Jurkat, Clone E6-1 (cell line): ENCODE results near the gene BAHCC1.

Source experiments
- DNase-seq: peaks from one replicate; pipeline ENCODE4 v3.0.0-alpha.2; 2011; ENCODE audit warnings: low read depth, low spot score
- H3K4me3 ChIP-seq: 2 replicates; pipeline ENCODE4 v1.5.1; 2011; ENCODE audit warnings: mild to moderate bottlenecking, low read length, control low read depth, moderate library complexity

Gene BAHCC1

DNA sequence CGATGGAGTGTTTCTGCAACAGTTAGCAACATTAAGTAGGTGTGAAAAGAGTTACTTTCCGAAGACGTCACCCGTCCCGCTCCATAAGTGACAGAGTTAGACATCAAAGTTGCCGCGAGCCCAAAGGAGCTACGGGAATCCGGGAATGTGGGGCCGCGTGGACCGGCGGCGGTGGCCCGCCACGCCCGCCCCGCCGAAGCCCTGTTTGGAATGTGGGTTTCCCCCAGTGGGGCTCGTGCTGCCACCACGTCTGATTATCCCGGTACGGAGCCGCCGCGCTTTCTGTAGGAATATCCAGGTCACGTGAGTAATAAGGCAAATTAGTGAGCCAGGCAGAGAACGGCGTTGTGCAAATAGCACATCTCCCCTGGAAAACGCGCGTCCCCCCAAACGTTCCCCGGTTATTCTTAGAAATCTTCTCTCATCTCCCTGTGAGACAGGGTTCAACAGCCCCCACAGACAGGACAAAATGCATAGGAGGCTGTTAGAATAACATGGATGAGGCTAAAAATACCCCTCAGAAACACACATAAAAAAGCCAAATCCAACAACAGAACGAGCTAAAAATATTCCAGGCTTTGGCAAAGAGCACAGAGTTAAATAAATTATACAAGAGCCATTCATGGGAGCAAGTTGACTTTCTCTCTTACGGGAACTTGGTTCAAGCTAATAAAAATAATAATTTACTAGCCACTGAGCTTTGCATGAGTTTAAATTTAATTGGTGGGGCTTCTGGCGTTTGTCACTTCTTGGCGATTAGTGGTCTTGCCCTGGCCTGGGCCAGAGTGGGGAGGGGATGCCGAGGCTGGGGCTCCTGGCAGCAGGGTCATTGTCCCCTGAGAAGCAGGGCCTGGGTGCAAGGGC, 8.6 kb downstream of the BAHCC1 start:
- no peak for DNase-seq
- no peak overlapping the region for H3K4me3 ChIP-seq

DNA sequence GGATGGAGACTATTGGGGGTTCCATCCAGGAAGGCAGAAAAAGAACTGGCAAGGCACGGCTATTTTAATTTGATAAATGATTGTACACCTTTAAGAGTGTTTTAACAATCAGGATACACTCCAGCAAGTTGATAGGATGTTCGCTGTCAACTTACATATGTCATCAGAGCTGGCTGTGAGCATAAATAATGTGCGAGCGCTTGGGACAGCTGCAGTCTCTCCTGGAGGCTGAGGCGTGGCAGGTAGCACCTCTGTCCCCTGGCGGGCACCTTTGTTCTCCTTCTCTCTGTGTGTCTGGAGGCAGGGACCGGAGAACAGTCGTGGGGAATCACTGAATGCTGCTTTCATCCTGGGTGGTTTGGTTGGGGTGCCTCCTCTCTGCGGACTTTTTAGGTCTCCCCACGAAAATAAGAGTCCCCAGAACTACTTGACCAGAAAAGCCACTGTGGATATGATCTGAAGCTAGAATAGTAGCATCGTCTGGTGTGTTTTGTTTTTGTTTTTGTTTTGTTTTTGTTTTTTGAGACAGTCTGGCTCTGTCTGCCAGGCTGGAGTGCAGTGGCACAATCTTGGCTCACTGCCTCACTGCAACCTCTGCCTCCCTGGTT, 9.4 kb downstream of the BAHCC1 start:
- no peak overlapping the region for H3K4me3 ChIP-seq
- DNase-seq: no peak

DNA sequence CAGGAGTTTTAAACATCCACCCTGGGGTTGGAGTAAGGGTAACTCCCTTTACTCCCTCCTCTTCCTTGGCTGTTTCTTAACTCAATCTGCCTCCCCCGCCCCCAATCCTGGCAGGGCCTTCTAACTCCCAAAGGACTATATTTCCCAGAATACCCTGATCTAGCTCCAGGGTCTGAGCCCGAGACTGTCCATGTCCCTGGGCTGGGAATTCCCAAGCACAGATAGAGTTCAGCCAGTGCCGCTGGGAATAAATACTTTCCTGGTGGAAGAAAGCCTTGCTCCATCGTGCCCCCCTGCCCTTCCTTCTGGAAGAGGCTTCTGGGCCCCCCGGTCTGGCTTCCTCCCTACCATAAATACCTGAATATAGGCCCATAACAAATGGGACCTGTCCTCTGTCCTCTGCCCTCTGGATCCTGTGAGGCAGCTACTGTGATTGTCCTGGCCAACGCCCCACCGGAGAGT, 10.2 kb downstream of the BAHCC1 start:
- DNase-seq: no peak
- no peak overlapping the region for H3K4me3 ChIP-seq

DNA sequence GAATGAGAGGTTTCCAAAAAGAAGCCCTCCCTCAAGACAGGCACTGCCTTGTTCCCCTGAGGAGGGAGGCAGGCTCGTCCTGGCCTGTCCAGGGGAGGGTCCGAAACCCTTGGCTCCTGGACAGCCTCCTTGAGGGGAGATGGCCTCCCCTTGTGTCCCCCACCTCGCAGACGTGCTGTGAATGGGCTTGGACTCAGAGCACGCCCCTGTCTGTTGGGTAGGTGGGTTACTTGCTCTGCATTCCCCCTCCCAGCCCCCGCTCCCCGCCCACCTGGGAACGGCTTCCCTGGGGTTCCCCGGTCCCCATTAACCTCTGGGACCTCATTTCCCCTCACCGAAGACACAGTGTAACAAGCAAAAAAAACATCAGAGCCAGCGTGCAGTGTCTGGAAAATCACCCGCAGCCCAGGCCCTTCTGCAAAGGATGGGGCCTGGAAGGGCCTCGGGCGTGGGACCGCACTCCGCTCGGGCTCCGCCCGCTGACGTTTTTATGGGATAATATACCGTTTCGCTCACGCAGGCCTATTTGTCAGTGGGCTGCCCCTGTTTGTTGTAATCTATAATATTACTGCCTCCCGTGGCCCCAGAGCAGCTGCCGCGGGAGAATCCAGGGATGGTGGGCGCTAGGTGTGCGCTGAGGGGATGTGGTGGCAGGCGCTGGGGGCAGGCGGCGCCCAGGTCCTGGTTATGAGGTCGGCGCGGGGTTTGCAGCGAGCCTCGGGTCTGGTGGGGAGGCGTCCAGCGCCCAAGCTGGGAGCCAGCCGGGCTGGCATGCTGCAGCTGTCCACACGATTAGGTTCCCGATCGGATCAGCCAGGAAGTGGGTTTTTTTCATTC, 11.1 kb downstream of the BAHCC1 start:
- H3K4me3 ChIP-seq: no peak overlapping the region
- no peak for DNase-seq

DNA sequence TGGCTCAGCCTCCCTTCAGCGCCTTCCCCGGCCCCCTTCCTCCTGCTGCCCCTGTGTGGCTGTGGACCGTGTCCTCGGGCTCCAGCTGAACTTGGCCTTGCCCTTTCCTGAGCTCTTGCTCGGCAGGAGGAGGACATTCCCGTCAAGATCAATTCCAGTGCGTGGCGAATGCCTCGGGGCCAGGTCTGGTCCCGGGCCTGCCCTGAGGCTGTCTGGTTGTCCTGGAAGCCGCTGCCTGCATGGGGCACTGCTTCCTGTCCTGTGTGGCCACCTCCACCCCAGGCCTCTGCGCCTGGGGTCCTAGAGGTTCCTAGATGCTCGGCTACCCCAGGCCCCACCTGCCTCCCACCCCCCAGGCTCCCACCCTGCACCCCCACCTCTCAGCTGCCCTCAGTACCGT, 12.8 kb downstream of the BAHCC1 start:
- no peak for DNase-seq
- H3K4me3 ChIP-seq: no peak overlapping the region

DNA sequence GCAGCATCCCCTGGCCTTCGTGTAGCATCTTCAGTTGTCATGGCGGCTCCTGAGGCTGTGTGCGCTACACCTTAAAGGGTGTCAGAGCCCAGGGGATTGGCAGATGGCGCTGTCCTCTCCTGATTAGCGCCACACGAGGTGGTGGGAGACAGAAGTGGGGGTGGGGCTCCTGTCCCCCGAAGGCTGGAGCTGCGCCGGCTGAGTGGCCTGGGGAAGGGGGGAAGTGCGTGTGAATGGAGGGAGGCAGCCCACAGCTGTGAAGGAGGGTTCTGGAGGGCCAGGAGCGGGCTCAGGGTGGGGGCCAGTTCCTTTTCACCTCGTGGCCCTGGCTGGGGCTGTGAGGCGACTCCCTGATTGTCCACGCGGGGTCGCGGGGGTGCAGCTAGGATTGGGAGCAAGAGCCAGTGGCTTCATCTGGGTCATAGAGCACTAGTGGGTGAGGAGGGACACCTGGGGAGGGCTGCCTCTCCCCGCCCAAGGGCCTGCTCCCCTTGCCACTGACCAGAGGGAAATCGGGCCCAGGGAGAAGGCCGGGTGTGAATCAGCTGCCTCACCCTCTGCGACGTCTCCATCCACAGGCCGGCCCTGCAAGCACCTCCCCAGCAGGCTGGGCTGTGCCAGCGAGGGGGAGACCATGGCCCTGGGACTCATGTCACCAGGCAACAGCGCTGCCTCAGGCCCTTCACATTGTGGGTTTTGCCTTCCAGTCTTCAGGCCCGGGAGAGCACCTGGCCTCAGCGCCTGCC, 14.1 kb downstream of the BAHCC1 start:
- no peak overlapping the region for H3K4me3 ChIP-seq
- no peak for DNase-seq

DNA sequence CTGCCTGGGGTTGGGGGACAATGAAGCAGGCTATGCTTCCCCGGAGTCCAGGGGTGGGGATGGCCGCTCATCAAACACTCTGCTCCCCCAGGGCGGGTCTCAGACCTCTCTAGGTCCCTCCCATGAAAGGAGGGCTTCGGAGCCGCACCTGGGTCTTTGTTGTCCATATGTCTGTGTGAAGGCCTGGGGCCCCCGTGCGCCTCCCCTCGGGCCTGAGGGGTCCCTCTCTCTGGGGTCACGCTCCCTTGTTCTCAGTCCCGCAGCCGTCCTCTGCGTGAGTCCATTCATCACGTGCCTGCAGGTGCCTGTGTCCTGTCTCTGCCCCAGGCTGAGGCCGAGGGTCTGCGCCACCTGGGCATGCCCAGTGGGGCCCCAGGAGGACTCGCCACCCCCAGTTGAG, 15.6 kb downstream of the BAHCC1 start:
- DNase-seq: no peak
- no peak overlapping the region for H3K4me3 ChIP-seq

DNA sequence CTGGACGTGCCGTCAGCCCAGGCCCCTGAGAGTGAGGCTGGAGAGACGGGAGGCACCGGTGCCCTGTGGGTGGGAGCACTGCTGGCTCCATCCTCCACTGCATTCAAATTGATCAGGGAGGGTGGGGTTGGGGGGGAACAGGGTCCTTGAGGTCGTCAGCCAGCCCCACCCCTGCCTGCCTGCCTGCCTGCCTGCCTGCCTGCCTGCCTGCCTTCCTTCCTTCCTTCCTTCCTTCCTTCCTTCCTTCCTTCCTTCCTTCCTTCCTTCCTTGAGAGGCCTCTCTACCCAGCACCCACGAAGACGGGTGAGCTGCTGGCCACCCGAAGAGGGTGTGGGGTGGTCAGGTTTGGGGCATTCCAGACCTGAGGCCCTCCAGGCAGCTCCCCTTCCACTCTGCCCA, 16.0 kb downstream of the BAHCC1 start:
- DNase-seq: no peak
- no peak overlapping the region for H3K4me3 ChIP-seq

DNA sequence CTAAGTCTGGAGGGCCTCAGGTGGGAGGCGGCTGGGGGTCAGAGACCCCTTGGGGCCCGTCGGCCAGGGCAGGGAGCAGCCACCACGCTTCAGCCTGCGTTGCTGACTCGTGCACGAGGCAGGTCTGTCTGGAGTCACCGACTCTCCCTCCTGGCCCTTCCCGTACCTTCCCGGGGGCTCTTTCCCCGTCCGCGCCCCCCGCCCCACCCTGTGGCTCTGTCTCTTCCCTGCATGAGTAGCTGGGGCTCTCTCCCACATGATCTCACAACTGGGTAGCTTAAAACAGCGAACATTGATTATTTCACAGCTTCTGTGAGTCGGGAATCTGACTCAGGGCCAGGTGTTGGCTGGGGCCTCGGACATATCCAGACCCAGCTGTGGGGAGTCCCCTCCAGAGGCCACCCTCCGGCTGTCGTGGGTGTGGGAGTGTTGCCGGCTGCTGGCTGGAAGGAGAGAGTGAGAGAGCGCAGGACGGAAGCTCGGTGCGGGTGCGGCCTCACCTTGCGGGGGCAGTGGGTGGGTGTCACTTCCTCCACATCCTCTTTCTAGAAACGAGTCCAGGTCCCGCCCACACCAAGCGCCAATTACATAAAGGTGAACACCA, 17.3 kb downstream of the BAHCC1 start:
- no peak for DNase-seq
- H3K4me3 ChIP-seq: no peak overlapping the region

DNA sequence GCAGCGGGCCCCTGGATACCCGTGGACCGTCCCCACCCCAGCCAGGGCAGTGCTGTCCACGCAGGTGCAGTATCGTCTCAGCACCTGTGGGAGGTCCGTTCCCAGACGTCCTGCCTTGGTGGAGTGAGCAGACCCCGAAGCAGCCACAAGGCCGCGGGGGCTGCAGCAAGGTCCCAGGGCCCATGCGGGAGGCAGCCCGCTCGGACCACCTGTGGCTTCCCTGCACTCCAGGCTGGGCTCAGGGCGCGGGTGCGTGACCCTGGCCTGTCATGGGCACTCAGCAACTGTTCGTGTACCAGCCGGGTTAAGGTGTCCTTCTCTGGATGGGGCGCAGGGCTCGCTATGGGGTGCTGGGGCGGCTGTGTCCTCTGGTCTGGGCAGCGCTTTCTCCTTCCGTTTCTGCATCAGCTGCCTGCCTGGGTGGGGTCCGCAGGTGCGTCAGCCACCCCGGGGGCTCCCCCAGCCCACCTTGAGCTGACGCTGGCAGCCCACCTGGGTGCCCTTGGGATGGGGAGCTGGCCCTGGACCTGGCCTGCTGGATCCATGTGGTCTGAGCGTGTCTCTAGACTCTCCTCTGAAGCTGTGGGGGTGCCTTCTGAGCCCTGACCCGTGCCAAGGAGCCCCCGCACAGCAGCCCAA, 18.4 kb downstream of the BAHCC1 start:
- DNase-seq: no peak

DNA sequence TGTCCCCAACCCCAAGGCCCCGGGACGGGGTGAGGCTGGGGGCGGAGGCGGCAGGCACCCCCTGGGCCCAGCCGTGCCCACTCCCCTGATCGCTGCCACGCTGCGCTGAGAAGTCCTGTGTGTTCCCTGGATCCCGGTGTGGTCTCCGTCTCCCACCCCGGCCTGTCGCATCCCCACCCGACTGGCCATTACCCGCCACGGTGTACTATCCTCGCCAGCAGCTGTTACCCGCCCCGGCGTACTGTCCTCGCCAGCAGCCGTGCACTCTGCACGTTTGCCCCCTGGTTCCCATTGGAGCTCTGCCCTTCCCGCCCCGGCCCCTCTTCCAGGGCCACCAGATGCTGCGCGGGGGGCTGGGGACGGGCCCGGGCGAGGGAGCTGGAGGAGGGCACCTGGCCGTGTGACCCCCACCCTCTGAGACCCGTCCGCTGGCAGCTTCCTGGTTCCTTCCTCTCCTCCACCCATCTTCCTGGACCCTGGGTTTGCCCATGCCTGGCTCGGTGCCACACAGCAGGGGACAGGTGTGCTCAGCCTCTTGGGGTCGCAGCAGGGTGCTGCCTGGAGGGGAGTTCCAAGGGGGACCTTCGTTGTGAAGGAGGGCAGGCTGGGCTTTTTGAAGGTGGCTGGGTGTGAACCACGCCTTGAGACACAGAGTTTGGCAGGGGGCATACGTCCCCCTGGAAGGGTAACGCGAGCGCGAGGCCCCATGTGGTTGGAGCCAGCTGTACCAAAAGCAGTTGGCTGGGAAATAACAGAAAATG, 19.7 kb downstream of the BAHCC1 start:
- no peak for DNase-seq
- no peak overlapping the region for H3K4me3 ChIP-seq

More for the DNA sequence above, 18.4 kb downstream of the BAHCC1 start:
- no peak overlapping the region for H3K4me3 ChIP-seq

DNA sequence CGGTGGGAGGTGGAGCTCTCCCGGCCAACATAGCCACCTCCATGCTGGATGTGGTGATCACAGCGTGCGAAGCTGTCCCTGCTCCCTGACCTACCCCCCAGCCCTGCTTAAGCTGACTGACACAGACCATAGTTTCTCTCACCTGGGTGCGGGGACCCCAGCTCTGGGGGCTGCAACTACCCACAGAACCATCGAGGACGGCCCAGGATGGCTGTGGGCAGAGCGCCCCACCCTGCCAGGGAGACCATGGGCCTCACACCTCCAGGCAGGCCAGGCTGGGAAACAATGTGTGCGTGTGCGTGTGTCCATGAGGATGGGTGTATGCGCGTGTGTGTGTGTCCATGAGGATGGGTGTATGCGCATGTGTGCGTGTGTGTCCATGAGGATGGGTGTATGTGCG, 20.4 kb downstream of the BAHCC1 start:
- H3K4me3 ChIP-seq: no peak overlapping the region
- no peak for DNase-seq

DNA sequence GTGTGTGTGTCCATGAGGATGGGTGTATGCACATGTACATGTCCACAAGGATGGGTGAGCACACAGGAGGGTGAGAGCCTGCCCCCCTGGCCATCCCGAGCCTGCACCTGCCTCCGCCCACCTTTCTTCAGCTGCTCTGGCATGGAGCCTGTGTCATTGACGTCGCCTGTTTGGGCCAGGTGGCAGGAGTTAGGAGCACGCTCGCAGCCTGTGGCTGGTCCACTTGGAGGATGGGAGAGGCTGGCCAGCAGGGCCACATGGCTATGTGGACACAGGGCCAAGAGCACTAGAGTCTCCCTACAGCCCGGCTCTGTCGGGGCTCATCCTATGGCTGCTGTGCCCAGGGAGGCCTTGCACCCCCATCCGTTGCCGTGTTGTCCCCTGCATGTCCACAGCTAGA, 21.4 kb downstream of the BAHCC1 start:
- H3K4me3 ChIP-seq: no peak overlapping the region
- DNase-seq: no peak

DNA sequence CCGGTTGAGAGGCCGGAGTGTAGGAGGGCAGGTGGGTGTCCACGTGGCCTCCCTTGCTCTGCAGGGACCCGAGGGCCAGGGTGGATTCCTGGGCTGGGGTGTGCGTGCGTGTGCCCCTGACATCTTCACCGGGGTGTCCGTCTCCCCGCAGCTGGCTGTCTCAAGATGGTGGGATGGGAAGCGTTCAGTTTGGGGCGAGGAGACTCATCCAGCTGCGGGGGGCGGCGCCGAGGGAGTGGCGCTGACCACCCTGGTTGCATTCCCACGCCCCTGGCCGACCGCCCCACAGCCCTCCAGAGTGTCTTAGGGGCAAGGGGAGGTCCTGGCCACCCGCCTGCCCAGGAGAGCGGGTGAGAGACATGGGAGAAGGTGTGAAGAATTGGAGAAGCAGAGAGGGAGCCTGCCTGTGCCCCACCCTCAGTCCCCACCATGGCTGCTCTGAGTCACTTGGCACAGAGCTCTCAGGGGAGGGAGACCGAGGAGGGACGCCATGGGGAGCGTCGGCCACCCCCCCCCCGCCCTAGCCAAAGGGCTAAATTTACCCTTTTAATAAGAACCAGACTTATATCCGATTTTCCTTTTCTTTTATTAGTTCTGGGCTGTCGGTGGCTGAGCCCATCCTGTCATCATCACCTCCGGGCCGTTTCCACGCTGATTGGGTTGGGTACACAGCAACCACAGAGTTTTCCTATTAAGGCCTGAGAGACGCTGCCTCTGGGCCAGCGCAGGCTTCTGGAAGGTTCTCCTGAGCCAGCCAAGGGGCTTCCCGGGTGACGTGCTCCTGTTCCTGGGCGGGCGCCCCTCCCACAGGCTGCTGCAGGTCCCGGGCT, 22.0 kb downstream of the BAHCC1 start:
- H3K4me3 ChIP-seq: no peak overlapping the region
- DNase-seq: no peak

DNA sequence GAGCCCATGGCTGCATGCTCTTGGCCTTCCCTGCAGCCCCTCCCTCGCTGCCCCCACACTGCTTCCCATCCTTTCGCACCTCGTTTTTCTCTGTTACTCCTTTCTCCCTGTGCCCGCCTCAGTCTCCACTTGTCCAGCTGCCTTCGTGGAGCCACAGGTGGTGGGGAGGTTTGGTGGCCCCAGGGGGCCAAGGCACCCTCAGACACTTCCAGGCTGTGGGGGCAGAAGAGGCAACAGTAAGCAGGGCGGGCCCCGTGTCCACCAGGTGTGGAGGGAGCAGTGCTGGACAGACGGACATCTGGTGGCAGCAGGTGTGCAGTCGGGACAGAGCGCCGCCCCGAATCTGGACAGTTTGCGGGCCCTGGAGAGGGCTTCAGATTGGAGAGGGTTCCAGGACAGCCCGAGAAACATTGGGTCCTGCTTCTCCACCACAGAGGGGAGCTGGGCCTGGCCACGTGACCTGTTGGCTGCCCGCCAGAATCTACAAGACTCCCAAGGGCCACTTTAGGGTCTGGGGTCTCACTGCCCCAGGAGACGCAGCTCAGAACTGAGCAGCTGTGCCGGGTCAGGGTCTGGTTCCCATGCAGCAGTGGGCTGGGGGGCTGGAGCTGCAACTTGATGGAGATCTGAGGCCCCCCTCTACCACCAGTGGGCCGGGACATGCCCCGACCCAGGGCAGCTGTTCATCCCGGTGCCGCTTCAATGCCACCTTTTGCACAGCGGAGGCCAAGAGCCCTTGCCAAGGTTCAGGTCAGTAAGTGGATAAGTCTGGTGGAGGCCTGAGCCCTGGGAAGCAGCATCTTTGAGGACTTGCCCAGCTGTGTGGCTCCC, 22.8 kb downstream of the BAHCC1 start:
- no peak for DNase-seq
- no peak overlapping the region for H3K4me3 ChIP-seq

DNA sequence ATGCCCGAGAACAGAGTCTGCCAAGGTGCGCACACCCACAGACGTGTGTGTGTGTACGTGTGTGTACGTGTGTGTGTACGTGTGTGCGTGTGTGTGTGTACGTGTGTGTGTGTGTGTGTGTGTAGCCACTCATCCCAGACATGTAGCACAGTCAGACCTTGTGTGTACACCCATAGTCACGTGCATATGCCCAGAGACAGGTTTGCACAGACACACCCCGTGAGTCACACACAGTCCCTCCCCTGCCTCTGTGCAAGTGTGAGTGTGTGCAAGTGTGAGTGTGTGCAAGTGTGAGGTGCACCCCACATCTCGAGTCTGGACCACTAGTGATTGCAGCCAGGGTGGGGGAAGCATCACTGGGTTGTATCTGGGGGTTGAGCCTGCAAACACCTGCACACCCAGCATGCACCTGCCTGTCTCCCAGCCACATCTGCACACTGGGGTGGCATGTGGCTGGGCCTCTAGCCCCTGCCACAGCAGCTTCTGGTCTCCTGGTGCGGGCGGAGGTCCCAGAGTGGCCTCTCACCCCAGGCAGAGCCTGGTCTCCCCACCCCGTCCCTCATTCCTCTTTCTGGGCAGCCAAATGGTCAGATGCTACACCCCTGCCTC, 23.6 kb downstream of the BAHCC1 start:
- no peak overlapping the region for H3K4me3 ChIP-seq
- DNase-seq: no peak
